Peyer's patch (tissue), 4 donors: ENCODE results near the gene GNAI3. TPM values are rescaled to one million over a fixed set of nuclear protein-coding genes. Genes with fewer than 3 reads are reported as not detected.

ENCODE experiments used
- DNase-seq, 3 donors: peaks; one replicate each; pipeline ENCODE4 v3.0.0-alpha.2; 2017 to 2019
- H3K27ac ChIP-seq, 4 donors: fragments of 200-600 bp; sonication (generic); one replicate each; pipeline ENCODE4 v1.5.1; 2016 to 2019
- H3K27me3 ChIP-seq, 2 donors: fragments of 200-600 bp; sonication (generic); one replicate each; pipeline ENCODE4 v1.5.1; 2019
- H3K36me3 ChIP-seq, 3 donors: fragments of 200-600 bp; sonication (generic); one replicate each; pipeline ENCODE4 v1.5.1; 2016 to 2019
- H3K4me1 ChIP-seq, 4 donors: fragments of 200-600 bp; sonication (generic); one replicate each; pipeline ENCODE4 v1.5.1; 2016 to 2019
- H3K4me3 ChIP-seq, 4 donors: fragments of 200-600 bp; sonication (generic); 1 replicate in 3 of 4; 2 replicates in 1 of 4; pipeline ENCODE4 v1.5.1; 2016 to 2019; ENCODE audit warnings: mild to moderate bottlenecking in 1 of 4
- H3K9me3 ChIP-seq, 4 donors: fragments of 200-600 bp; sonication (generic); one replicate each; pipeline ENCODE4 v1.5.1; 2016 to 2019; ENCODE audit warnings: mild to moderate bottlenecking in 1 of 4
- CTCF ChIP-seq, 6 experiments: fragments of 450-650 bp in 4 of 6; fragments of 200-600 bp in 2 of 6; sonication (generic) in 1 of 6; IDR thresholded peaks; one replicate each; pipeline ENCODE4 v1.5.1; 2017 to 2019; ENCODE audit warnings: antibody characterized with exemption in 6 of 6, mild to moderate bottlenecking in 3 of 6, moderate library complexity in 1 of 6
- POLR2A ChIP-seq, 2 donors: fragments of 450-650 bp; IDR thresholded peaks; one replicate each; pipeline ENCODE4 v1.5.1; 2017; ENCODE audit warnings: antibody characterized with exemption in 2 of 2, mild to moderate bottlenecking in 2 of 2, moderate library complexity in 2 of 2
- total RNA-seq, 4 donors: library from RNA; depleted of rRNA; stranded (reverse); fragments of >200 nt; gene quantifications; one replicate each; pipeline ENCODE4 v1.1.0, GENCODE V29; 2016

The GNAI3 gene
- total RNA-seq, 4 donors from 2014 or later, result 4.1 to 6.8 (median 5.8) TPM

- Histone ChIP-seq H3K27me3 (no peaks in the 10 kb centered on the region), H3K4me3 (no peak overlapping the region), H3K4me1 (peaks cover 0 to 10% (median 6%) of the 10 kb centered on the region in 4 donors), H3K27ac (no peak overlapping the region), H3K9me3 (no peaks in the 10 kb centered on the region), H3K36me3 (no peaks in the 10 kb centered on the region)
- DNase-seq, result no peak
- TF ChIP-seq CTCF (IDR thresholded peaks at IDR 0.05) (no peak), POLR2A (IDR thresholded peaks at IDR 0.05) (no peak)
Observed at GRCh38 chr1:109527846-109528695, 20.3 kb upstream of the GNAI3 start.

- Histone ChIP-seq H3K27me3 (no peaks in the 10 kb centered on the region), H3K9me3 (no peaks in the 10 kb centered on the region), H3K4me1 (peaks cover 0 to 10% (median 6%) of the 10 kb centered on the region in 4 donors), H3K36me3 (no peaks in the 10 kb centered on the region), H3K27ac (no peak overlapping the region), H3K4me3 (no peak overlapping the region)
- DNase-seq, result no peak
- TF ChIP-seq CTCF (IDR thresholded peaks at IDR 0.05), result no peak
Observed at GRCh38 chr1:109528712-109529111, 19.7 kb upstream of the GNAI3 start.

GRCh38 chr1:109529881-109530456, 18.4 kb upstream of the GNAI3 start:
- Histone ChIP-seq H3K4me1 (peaks cover 0 to 10% (median 6%) of the 10 kb centered on the region in 4 donors), H3K27ac (peak overlapping the region in 1 of 4 donors; percentile 17), H3K36me3 (no peaks in the 10 kb centered on the region), H3K4me3 (no peak overlapping the region), H3K27me3 (no peaks in the 10 kb centered on the region), H3K9me3 (no peaks in the 10 kb centered on the region)
- TF ChIP-seq POLR2A (IDR thresholded peaks at IDR 0.05), result no peak
- no peak for TF ChIP-seq CTCF (IDR thresholded peaks at IDR 0.05)
- DNase-seq, result no peak

GRCh38 chr1:109530457-109531087, 17.8 kb upstream of the GNAI3 start:
- no peaks in the 10 kb centered on the region for H3K36me3 ChIP-seq
- TF ChIP-seq CTCF (IDR thresholded peaks at IDR 0.05) (no peak), POLR2A (IDR thresholded peaks at IDR 0.05) (no peak)
- no peak overlapping the region for H3K4me3 ChIP-seq
- no peaks in the 10 kb centered on the region for H3K27me3 ChIP-seq
- H3K9me3 ChIP-seq, result no peaks in the 10 kb centered on the region
- peak overlapping the region in 1 of 4 donors; percentile 17 for H3K27ac ChIP-seq
- no peak for DNase-seq
- H3K4me1 ChIP-seq, result peaks cover 0 to 10% (median 6%) of the 10 kb centered on the region in 4 donors

- no peak for DNase-seq
- no peaks in the 10 kb centered on the region for H3K9me3 ChIP-seq
- H3K36me3 ChIP-seq, result no peaks in the 10 kb centered on the region
- no peak for TF ChIP-seq CTCF (IDR thresholded peaks at IDR 0.05)
- TF ChIP-seq POLR2A (IDR thresholded peaks at IDR 0.05), result no peak
- no peak overlapping the region for H3K4me3 ChIP-seq
- H3K27me3 ChIP-seq, result no peaks in the 10 kb centered on the region
- peak overlapping the region in 1 of 4 donors; percentile 8 for H3K27ac ChIP-seq
- H3K4me1 ChIP-seq, result peaks cover 0 to 10% (median 6%) of the 10 kb centered on the region in 4 donors
Observed at GRCh38 chr1:109531380-109531779, 17.0 kb upstream of the GNAI3 start.
